ENCODE measurements around the gene SP3. TPM values are rescaled to one million over a fixed set of nuclear protein-coding genes. Genes with fewer than 3 reads are reported as not detected.
"Not testable (repeated sequence)": the region's sequence is repeated elsewhere in the genome, so short reads cannot be mapped to it uniquely, and the experiment has no call there.

The SP3 gene
- total and polyA plus RNA-seq, 7 experiments from 2014 or later = 82.6 to 158 (median 128) TPM

DNA sequence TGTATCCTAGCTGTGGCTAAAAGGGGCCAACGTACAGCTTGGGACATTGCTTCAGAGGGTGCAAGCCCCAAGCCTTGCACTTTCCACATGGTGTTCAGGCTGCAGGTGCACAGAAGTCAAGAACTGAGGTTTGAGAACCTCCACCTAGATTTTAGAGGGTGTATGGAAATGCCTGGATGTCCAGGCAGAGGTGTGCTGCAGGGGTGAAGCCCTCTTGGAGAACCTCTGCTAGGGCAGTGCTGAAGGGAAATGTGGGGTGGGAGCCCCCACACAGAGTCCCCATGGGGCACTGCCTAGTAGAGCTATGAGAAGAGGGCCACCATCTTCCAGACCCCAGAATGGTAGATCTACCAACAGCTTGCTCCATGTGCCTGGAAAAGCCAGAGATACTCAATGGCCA lies 75.7 kb downstream of the SP3 start:
- POLR2A ChIA-PET; H3K4me3 Mint-ChIP-seq; H3K27ac Mint-ChIP-seq; H3K36me3 ChIP-seq (ENCODE audit: control insufficient read depth in 2 of 3, insufficient read depth in 3 of 3, low read length in 3 of 3); H3K4me3 ChIP-seq (ENCODE audit: low read length); H3K9me3 ChIP-seq (ENCODE audit: control insufficient read depth in 2 of 3, low read length in 3 of 3); intact Hi-C loops (cut with micrococcal nuclease); H3K27me3 ChIP-seq (ENCODE audit: control insufficient read depth in 2 of 2, insufficient read depth in 2 of 2, low read length in 2 of 2); ATAC-seq; H3K4me1 ChIP-seq (ENCODE audit: control insufficient read depth in 2 of 2, insufficient read depth in 2 of 2, low read length in 2 of 2); DNase-seq; CTCF ChIA-PET; H3K27ac ChIP-seq (ENCODE audit: low read depth, low read length): not testable (repeated sequence)
- peaks cover 0 to 45% (median 19%) of the 10 kb centered on the region in 11 donors for H3K9me3 Mint-ChIP-seq
- H3K27me3 Mint-ChIP-seq = peaks cover 7 to 22% (median 14%) of the 10 kb centered on the region in 5 donors
- peaks cover 7 to 16% (median 10%) of the 10 kb centered on the region in 5 donors for H3K36me3 Mint-ChIP-seq
- peaks cover 2 to 12% (median 10%) of the 10 kb centered on the region in 7 donors for H3K4me1 Mint-ChIP-seq

DNA sequence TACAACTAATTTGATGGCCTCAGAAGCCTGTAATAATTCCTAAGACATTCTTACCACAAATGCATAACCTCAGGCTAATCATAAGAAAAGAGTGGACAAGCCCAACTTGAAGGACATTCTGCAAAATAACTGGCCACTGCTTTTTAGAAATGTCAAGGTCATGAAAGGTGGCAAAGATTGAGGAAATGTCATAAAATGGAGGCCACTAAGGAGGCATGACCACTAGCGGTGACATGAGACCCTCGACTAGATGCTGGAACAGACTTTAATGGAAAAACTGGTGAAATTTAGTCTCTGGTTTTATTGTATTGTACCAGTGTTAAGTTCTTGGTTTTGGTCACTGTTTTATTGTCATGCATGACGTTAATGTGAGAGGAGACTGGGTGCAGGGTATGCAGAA lies 78.6 kb downstream of the SP3 start:
- Histone ChIP-seq H3K27ac (ENCODE audit: low read depth, low read length) (no peak overlapping the region), H3K27me3 (ENCODE audit: control insufficient read depth in 2 of 2, insufficient read depth in 2 of 2, low read length in 2 of 2) (no peaks in the 10 kb centered on the region), H3K9me3 (ENCODE audit: control insufficient read depth in 2 of 3, low read length in 3 of 3) (peaks cover 0 to 8% (median 0%) of the 10 kb centered on the region in 3 experiments), H3K4me1 (ENCODE audit: control insufficient read depth in 2 of 2, insufficient read depth in 2 of 2, low read length in 2 of 2) (no peaks in the 10 kb centered on the region), H3K36me3 (ENCODE audit: control insufficient read depth in 2 of 3, insufficient read depth in 3 of 3, low read length in 3 of 3) (no peaks in the 10 kb centered on the region), H3K4me3 (ENCODE audit: low read length) (no peak overlapping the region)
- Mint-ChIP-seq H3K36me3 (peaks cover 7 to 12% (median 10%) of the 10 kb centered on the region in 5 donors), H3K27me3 (peaks cover 10 to 22% (median 14%) of the 10 kb centered on the region in 5 donors), H3K9me3 (peaks cover 0 to 43% (median 14%) of the 10 kb centered on the region in 11 donors), H3K27ac (no peak overlapping the region), H3K4me1 (peaks cover 0 to 5% (median 1%) of the 10 kb centered on the region in 7 donors), H3K4me3 (no peak overlapping the region)
- CTCF ChIA-PET = no interaction called here
- ATAC-seq = no peak
- intact Hi-C loops (cut with micrococcal nuclease) = no loop called here
- POLR2A ChIA-PET = interaction anchor here (0.6 kb wide), 1 partner anchor 135 kb away, joined by 5 read pairs; no protein-coding TSS in a partner anchor
- DNase-seq = no peak

DNA sequence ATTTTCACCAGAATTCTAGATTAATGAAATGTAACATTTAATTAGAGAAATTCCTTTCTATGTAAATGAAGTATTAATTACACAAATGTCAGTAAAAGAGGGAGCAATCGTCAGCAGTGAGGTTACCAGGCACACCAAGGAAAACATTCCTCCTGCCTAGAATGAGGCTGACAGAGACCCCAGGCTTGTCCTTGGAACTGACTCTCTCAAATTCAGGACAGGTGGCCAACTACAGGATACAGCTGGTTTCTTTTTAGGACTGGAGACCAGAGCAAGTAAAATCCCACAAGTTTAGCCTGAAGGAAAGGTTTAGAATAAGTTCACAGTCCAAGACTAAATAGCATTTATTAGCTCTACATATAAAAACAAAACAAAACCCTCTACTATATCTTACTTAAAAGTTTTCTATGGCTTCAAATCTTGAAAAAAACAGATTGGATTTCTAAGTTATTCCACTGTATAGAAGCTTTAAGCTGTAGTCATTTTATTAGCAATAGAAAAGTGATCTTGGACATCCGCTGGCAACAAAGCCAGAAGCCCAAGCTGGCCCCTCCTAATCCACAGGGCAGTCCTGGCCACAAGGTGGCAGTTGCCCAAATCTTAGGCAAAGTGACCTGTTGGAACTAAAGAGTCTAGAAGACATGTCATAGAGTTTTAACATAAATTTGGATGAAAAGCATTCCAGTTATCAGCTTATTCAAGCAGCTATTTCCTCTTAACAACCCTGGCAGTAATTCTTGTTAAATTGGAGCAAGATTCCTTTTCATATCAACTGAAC lies 81.0 kb downstream of the SP3 start:
- Mint-ChIP-seq H3K27ac (no peak overlapping the region), H3K36me3 (peaks cover 3 to 10% (median 8%) of the 10 kb centered on the region in 5 donors), H3K4me1 (peaks cover 0 to 4% (median 0%) of the 10 kb centered on the region in 7 donors), H3K4me3 (no peak overlapping the region), H3K27me3 (peaks cover 15 to 32% (median 24%) of the 10 kb centered on the region in 5 donors), H3K9me3 (peaks cover 0 to 21% (median 12%) of the 10 kb centered on the region in 11 donors)
- ChIA-PET CTCF (interaction anchor here (0.6 to 1.7 kb wide), 5 partner anchors 79 to 457 kb away, joined by 3 to 7 read pairs (median 3); no protein-coding TSS in a partner anchor), POLR2A (interaction anchor here (0.8 kb wide), 1 partner anchor 80 kb away, joined by 3 read pairs; the partner anchor contains the start of gene SP3)
- DNase-seq = peak in 4 of 9 donors; percentile 13 to 24 (median 18)
- no peak overlapping the region for H3K27ac ChIP-seq (ENCODE audit: low read depth, low read length)
- H3K36me3 ChIP-seq (ENCODE audit: control insufficient read depth in 2 of 3, insufficient read depth in 3 of 3, low read length in 3 of 3) = no peaks in the 10 kb centered on the region
- H3K4me3 ChIP-seq (ENCODE audit: low read length) = no peak overlapping the region
- no peaks in the 10 kb centered on the region for H3K27me3 ChIP-seq (ENCODE audit: control insufficient read depth in 2 of 2, insufficient read depth in 2 of 2, low read length in 2 of 2)
- ATAC-seq = peak; percentile 62
- H3K9me3 ChIP-seq (ENCODE audit: control insufficient read depth in 2 of 3, low read length in 3 of 3) = peaks cover 0 to 2% (median 0%) of the 10 kb centered on the region in 3 experiments
- intact Hi-C loops (cut with micrococcal nuclease) = loop anchor here (1.0 to 2.0 kb wide), 4 partner anchors 79 to 457 kb away; no protein-coding TSS in a partner anchor
- no peaks in the 10 kb centered on the region for H3K4me1 ChIP-seq (ENCODE audit: control insufficient read depth in 2 of 2, insufficient read depth in 2 of 2, low read length in 2 of 2)

DNA sequence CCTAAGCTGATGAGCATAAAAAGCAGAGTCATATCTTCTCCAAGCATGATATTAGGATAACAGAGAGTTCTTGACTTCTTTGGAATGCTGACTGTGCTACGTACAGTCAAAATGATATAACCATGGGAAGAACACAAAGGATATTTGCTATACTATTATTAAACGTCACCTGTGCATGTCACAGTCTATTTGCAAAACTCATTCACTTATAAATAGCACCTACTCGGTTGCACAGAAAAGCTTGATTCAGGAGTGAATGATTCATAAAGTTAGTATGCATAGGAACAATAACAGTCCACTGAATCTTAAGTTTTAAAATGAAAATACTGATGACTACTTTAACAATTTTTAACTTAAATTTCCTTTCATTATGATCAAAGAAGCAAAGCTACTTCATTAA lies 83.3 kb downstream of the SP3 start:
- no peaks in the 10 kb centered on the region for H3K36me3 ChIP-seq (ENCODE audit: control insufficient read depth in 2 of 3, insufficient read depth in 3 of 3, low read length in 3 of 3)
- H3K4me1 Mint-ChIP-seq = peaks cover 0 to 4% (median 0%) of the 10 kb centered on the region in 7 donors
- no peaks in the 10 kb centered on the region for H3K4me1 ChIP-seq (ENCODE audit: control insufficient read depth in 2 of 2, insufficient read depth in 2 of 2, low read length in 2 of 2)
- H3K36me3 Mint-ChIP-seq = peaks cover 0 to 3% (median 0%) of the 10 kb centered on the region in 5 donors
- POLR2A ChIA-PET = no interaction called here
- H3K4me3 ChIP-seq (ENCODE audit: low read length) = no peak overlapping the region
- peaks cover 0 to 5% (median 0%) of the 10 kb centered on the region in 11 donors for H3K9me3 Mint-ChIP-seq
- H3K4me3 Mint-ChIP-seq = no peak overlapping the region
- H3K9me3 ChIP-seq (ENCODE audit: control insufficient read depth in 2 of 3, low read length in 3 of 3) = no peaks in the 10 kb centered on the region
- ATAC-seq (no peak), DNase-seq (no peak)
- peaks cover 14 to 35% (median 23%) of the 10 kb centered on the region in 5 donors for H3K27me3 Mint-ChIP-seq
- H3K27ac Mint-ChIP-seq = no peak overlapping the region
- H3K27me3 ChIP-seq (ENCODE audit: control insufficient read depth in 2 of 2, insufficient read depth in 2 of 2, low read length in 2 of 2) = no peaks in the 10 kb centered on the region
- intact Hi-C loops (cut with micrococcal nuclease) = no loop called here
- H3K27ac ChIP-seq (ENCODE audit: low read depth, low read length) = no peak overlapping the region
- CTCF ChIA-PET = interaction anchor here (0.5 kb wide), 1 partner anchor 163 kb away, joined by 3 read pairs; no protein-coding TSS in a partner anchor

DNA sequence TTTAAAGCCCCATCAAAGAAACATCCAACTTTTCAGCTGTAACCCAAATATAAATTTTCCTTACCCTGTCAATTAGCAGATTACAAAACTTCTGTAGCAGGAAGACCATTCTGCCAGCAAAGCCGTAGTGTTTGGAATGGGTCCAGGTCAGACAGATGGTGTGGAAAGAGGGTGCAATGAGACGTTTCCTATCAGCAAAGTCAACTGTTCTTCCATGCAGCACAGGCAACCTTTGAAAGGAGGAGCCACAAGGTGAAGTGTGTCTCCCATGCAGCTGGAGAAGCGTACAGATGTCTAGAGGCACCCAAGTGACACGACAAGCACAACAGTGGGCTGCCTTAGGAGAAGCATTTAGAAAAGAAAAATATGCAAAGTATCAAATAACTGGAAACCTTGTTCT lies 83.7 kb downstream of the SP3 start:
- intact Hi-C loops (cut with micrococcal nuclease) = no loop called here
- DNase-seq (no peak), ATAC-seq (no peak)
- H3K36me3 ChIP-seq (ENCODE audit: control insufficient read depth in 2 of 3, insufficient read depth in 3 of 3, low read length in 3 of 3) = no peaks in the 10 kb centered on the region
- no peaks in the 10 kb centered on the region for H3K4me1 ChIP-seq (ENCODE audit: control insufficient read depth in 2 of 2, insufficient read depth in 2 of 2, low read length in 2 of 2)
- no peak overlapping the region for H3K4me3 ChIP-seq (ENCODE audit: low read length)
- Mint-ChIP-seq H3K27me3 (peaks cover 14 to 35% (median 23%) of the 10 kb centered on the region in 5 donors), H3K4me3 (no peak overlapping the region), H3K9me3 (peaks cover 0 to 5% (median 0%) of the 10 kb centered on the region in 11 donors), H3K27ac (no peak overlapping the region), H3K4me1 (peaks cover 0 to 4% (median 0%) of the 10 kb centered on the region in 7 donors), H3K36me3 (peaks cover 0 to 3% (median 0%) of the 10 kb centered on the region in 5 donors)
- no peaks in the 10 kb centered on the region for H3K9me3 ChIP-seq (ENCODE audit: control insufficient read depth in 2 of 3, low read length in 3 of 3)
- H3K27me3 ChIP-seq (ENCODE audit: control insufficient read depth in 2 of 2, insufficient read depth in 2 of 2, low read length in 2 of 2) = peaks cover 0 to 4% of the 10 kb centered on the region in 2 donors
- H3K27ac ChIP-seq (ENCODE audit: low read depth, low read length) = no peak overlapping the region
- POLR2A ChIA-PET = no interaction called here
- CTCF ChIA-PET = no interaction called here

DNA sequence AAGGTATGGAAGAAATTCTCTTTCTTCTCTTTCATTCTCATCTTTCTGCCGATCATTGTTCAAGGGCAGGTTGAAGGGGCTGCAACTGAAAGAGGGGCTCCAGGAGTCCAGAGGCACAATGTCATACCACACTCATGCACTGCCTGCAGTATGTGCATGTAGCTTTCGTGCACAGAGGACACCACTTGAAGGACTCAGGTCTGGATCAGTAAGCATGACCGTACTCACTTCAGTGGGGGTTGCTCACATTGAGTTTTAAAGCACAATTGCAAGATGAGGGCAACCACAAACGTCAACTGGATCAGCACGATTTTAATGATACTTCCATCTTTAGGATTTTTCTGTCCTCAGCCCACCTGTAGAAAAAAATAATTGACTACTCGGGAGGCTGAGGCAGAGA lies 84.6 kb downstream of the SP3 start:
- Mint-ChIP-seq H3K36me3 (no peaks in the 10 kb centered on the region), H3K4me1 (peaks cover 0 to 4% (median 0%) of the 10 kb centered on the region in 7 donors), H3K9me3 (peaks cover 0 to under 1% (median 0%) of the 10 kb centered on the region in 11 donors), H3K27ac (no peak overlapping the region), H3K27me3 (peaks cover 10 to 30% (median 19%) of the 10 kb centered on the region in 5 donors), H3K4me3 (no peak overlapping the region)
- Histone ChIP-seq H3K4me3 (ENCODE audit: low read length) (no peak overlapping the region), H3K4me1 (ENCODE audit: control insufficient read depth in 2 of 2, insufficient read depth in 2 of 2, low read length in 2 of 2) (no peaks in the 10 kb centered on the region), H3K9me3 (ENCODE audit: control insufficient read depth in 2 of 3, low read length in 3 of 3) (no peaks in the 10 kb centered on the region), H3K27me3 (ENCODE audit: control insufficient read depth in 2 of 2, insufficient read depth in 2 of 2, low read length in 2 of 2) (peaks cover 0 to 4% of the 10 kb centered on the region in 2 donors), H3K36me3 (ENCODE audit: control insufficient read depth in 2 of 3, insufficient read depth in 3 of 3, low read length in 3 of 3) (no peaks in the 10 kb centered on the region), H3K27ac (ENCODE audit: low read depth, low read length) (no peak overlapping the region)
- ATAC-seq (no peak), DNase-seq (no peak)
- intact Hi-C loops (cut with micrococcal nuclease) = no loop called here
- CTCF ChIA-PET = no interaction called here
- POLR2A ChIA-PET = no interaction called here

Data from naive thymus-derived CD4-positive, alpha-beta T cell (primary cell).